HG03571 (cell line): ENCODE results near the gene LRBA.
"Not testable (repeated sequence)": the region's sequence is repeated elsewhere in the genome, so short reads cannot be mapped to it uniquely, and the experiment has no call there.

Experiments used
- ATAC-seq: cut with Tn5 transposase; IDR thresholded peaks from one replicate; pipeline ENCODE4 v1.9.1; 2021; ENCODE audit not compliant: unreplicated experiment

The LRBA gene

GRCh38 chr4:150974252-150974640 is 40.8 kb downstream of the LRBA start:
- ATAC-seq = no peak

- no peak for ATAC-seq
These were observed 41.3 kb downstream of the LRBA start for GRCh38 chr4:150973626-150974251.

GRCh38 chr4:150972592-150972991 is 42.5 kb downstream of the LRBA start:
- no peak for ATAC-seq

GRCh38 chr4:150971901-150972300 is 43.2 kb downstream of the LRBA start:
- no peak for ATAC-seq

GRCh38 chr4:150970685-150971151 is 44.4 kb downstream of the LRBA start:
- no peak for ATAC-seq

DNA sequence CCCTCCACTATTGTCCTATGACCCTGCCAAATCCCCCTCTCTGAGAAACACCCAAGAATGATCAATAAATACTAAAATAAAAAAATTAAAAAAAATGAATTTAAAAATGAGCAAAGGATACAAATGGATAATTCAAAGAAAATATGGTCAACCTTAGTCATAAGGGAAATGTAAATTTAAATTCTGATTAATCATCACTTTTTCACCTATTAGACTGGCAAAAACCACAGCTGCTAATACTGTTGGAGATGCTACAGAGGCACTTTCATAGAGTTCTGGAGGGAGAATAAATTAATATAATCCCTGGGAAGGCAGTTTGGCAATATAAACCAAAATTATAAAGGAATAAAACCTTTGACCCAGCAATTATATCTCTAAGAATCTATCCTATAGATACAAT is 50.3 kb downstream of the LRBA start:
- ATAC-seq = no peak

DNA sequence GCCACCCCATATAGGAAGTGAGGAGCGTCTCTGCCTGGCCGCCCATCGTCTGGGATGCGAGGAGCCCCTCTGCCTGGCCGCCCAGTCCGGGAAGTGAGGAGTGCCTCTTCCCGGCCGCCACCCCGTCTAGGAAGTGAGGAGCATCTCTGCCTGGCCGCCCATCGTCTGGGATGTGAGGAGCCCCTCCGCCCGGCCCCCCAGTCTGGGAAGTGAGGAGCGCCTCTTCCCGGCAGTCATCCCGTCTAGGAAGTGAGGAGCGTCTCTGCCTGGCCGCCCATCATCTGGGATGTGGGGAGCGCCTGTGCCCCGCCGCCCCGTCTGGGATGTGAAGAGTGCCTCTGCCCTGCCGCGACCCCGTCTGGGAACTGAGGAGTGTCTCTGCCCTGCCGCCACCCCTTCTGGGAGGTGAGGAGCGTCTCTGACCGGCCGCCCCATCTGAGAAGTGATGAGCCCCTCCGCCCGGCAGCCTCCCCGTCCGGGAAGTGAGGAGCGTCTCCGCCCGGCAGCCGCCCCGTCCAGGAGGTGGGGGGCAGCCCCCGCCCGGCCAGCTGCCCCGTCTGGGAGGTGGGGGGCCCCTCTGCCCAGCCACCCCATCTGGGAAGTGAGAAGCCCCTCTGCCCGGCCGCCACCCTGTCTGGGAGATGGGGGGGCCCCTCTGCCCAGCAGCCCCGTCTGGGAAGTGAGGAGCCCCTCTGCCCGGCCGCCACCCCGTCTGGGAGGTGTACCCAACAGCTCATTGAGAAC is 51.3 kb downstream of the LRBA start:
- not testable (repeated sequence) for ATAC-seq

- ATAC-seq = no peak
These were observed 52.8 kb downstream of the LRBA start for GRCh38 chr4:150962245-150962644.

DNA sequence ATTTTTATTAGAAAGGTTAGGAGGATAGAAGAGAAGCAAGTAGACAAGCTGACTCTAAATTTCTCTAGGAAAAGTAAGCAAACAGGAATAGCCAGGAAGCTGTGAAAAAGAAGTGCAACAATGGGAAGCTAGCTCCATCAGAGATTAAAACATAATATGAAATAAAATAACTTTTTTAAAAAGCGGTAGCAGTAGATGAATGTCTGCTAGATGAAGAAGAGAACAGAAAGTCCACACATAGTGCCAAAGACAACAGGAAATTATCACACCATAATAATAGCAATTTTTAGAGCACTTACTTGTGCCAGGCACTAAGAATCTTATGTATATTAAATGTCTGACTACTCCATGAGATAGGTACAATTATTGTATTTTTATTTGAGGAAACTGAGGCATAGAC is 53.5 kb downstream of the LRBA start:
- ATAC-seq = no peak

DNA sequence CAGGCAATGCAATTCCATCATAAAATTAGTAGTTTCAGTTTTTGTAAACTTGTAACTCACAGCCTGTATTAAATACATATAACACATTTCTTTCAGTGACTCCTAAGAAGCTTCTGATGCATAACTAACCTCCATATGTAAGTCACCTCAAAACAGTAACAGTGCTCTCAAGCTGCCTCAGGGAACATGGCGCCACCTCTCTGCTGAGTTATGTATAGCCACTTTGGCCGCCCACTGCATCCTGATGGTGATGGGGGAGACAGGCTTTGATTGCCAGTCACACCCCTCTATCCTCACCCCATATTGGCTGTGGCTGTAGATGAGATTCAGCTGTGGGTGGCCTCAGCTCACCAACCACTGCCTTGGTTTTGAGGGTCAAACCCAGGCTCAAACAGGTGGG is 54.3 kb downstream of the LRBA start:
- no peak for ATAC-seq

- no peak for ATAC-seq
These were observed 55.0 kb downstream of the LRBA start for GRCh38 chr4:150960079-150960478.

DNA sequence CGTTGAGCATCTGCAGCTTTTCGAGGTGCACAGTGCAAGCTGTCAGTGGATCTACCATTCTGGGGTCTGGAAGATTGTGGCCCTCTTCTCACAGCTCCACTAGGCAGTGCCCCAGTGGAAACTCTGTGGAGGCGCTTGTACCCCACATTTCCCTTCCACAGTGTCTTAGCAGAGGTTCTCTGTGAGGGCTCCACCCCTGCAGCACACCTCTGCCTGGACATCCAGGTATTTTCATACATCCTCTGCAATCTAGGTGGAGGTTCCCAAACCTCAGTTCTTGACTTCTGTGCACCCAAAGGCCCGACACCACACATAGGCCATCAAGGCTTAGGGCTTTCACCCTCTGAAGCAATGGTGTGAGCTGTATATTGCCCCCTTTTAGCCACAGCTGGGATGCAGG is 57.1 kb downstream of the LRBA start:
- not testable (repeated sequence) for ATAC-seq

GRCh38 chr4:150957095-150957494 is 58.0 kb downstream of the LRBA start:
- ATAC-seq = not testable (repeated sequence)

DNA sequence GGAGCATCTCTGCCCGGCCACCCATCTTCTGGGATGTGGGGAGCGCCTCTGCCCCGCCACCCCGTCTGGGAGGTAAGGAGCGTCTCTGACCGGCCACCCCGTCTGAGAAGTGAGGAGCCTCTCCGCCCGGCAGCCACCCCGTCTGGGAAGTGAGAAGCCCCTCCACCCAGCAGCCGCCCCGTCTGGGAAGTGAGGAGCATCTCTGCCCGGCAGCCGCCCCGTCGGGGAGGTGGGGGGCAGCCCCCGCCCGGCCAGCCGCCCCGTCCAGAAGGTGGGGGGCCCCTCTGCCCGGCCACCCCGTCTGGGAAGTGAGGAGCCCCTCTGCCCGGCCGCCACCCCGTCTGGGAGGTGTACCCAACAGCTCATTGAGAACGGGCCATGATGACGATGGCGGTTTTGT is 61.2 kb downstream of the LRBA start:
- not testable (repeated sequence) for ATAC-seq

DNA sequence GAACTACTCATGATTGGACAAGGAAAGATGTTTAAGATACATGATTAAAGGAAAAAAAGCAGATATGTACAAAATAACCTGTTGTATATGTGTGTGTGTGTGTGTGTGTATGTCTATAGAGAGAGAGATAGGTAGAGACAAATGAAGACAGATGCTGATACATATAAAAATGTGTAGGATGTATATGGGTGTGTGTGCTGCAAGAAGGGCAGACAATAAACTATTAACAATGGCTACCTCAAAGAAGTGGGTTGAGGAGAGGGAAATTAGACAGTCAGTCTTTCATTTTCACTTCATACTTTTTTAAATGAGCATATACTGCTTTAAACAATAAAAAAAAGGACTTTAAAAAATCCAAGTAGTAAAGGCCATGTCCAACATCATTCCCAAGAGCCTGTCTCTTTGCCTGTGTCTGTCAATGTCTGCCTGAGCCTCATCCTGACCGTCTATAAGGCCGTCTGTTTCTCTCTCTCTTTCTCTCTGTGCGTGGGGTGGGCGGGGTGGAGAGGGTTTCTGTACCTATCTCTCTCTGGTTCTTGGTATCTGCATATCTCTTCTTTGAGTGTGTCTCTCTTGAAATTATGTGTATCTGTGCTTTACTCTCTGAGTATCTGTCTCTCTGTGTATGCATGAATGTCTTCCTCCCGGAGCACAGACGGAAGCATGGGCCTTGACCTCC is 62.8 kb downstream of the LRBA start:
- no peak for ATAC-seq

- ATAC-seq = peak; percentile 74
These were observed 64.3 kb downstream of the LRBA start for GRCh38 chr4:150950657-150951288.

GRCh38 chr4:150949943-150950342 is 65.1 kb downstream of the LRBA start:
- no peak for ATAC-seq

GRCh38 chr4:150949342-150949741 is 65.7 kb downstream of the LRBA start:
- no peak for ATAC-seq

DNA sequence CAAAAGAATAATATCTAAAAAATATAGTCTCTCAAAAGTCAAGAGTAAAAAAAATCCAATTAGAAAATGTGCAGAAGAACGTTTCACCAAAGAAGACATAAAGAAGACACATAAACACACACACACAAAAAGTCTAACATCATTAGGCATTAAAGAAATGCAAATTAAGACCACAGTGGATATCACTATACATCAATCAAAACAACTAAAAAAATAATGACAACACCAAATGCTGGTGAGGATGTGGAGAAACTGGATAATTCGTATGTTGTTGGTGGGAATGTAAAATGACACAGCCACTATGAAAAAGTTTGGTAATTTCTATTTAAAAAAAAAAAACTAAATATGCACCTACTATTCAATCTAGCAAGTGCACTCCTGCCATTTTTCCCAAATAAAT is 66.4 kb downstream of the LRBA start:
- no peak for ATAC-seq

GRCh38 chr4:150948074-150948473 is 67.0 kb downstream of the LRBA start:
- ATAC-seq = no peak

- ATAC-seq = no peak
These were observed 70.4 kb downstream of the LRBA start for GRCh38 chr4:150944660-150945059.

DNA sequence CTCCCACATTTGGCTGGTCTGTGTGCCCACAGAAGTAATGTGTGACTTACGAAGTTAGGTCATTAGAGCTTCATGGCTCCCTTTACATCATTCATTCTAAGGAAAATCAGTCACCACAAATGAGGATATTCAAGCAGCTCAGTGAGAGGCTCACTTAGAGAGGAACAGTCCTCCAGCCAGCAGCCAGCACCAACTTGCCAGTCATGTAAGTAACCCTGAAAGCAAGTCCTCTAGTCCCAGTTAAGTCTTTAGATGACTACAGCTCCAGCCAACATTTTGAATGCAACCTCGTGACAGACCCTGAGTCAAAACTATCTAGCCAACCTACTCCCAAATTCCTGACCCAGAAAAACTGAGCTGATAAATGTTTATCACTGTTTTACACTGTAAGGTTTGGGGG is 71.3 kb downstream of the LRBA start:
- ATAC-seq = no peak
